ENCODE data around the gene PPP1R3A. TPM values are rescaled to one million over a fixed set of nuclear protein-coding genes. Genes with fewer than 3 reads are reported as not detected.

The PPP1R3A gene
- polyA plus RNA-seq, 1 donor, result 45.0 TPM

DNA sequence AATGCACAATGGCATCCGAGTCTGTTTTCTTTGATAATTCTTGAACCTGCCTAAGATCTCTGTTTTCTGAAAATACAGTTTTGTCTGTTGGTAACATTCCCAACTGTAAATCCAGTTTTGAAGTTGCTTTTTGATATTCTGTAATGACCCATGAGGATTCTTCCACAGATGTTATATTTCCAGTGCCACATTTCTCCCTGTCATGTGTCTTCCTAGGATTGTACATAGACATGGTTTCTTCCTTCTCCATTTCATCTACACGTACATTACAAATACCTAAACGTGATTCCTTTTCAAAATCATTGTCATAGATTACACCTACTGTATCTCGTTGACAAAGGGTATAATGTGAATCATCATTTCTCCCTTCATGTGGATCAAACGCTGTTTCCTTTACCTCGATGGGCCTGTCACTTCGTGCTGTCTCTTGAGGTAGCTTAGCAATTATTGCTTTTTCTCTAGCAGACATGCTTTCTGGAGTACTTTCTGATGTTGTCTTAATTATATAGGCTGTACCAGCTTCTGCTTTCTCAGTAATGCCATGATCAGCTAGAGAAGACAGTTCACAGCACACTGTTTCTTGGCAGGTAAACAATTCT lies 40.3 kb downstream of the PPP1R3A start:
- no peak for DNase-seq

GRCh38 chr7:113875224-113875623 lies 43.6 kb downstream of the PPP1R3A start:
- DNase-seq, result no peak

DNA sequence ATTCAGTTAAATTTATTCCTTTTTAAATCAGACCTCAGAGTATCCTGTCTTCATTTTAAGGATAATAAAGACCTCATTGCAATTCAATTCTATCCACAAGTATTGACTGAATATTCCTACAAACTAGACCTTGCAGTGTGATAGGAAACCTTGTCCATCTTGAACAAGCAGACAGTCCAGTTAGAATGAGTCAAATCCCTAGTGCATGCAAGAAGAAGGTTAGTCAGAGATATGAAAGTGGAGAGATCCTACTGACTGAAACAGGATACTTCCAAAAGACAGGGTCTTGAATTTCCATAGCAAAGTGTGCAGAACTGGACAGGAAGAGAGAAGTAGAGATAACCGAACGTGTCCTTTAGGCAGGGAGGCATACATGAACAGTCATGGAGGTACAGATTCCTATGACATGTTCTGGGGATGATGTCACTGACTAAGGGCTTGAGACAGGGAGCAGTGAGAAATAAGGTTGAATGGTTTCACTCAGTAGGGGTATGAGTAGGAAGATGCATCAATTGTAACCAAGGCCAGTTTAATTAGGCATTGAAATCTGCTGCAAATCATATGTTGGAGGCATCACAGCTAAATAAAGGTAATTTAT lies 45.2 kb downstream of the PPP1R3A start:
- no peak for DNase-seq

- DNase-seq, result no peak
These were observed 45.8 kb downstream of the PPP1R3A start for GRCh38 chr7:113872981-113873380.

DNA sequence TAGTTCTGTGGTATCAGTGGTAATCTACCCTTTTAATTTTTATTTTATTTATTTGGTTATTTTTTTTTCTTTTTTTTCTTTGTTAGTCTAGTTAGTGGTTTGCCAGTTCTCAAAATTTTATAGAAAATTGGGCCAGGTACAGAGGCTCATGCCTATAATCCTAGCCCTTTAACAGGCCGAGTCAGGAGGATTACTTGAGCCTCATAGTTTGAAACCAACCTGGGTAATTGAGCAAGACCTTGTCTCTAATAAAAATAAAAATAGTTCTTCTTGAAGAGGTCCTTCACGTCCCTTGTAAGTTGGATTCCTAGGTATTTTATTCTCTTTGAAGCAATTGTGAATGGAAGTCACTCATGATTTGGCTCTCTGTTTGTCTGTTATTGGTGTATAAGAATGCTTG lies 51.5 kb downstream of the PPP1R3A start:
- DNase-seq, result no peak

GRCh38 chr7:113856010-113856409 lies 62.8 kb downstream of the PPP1R3A start:
- no peak for DNase-seq

DNA sequence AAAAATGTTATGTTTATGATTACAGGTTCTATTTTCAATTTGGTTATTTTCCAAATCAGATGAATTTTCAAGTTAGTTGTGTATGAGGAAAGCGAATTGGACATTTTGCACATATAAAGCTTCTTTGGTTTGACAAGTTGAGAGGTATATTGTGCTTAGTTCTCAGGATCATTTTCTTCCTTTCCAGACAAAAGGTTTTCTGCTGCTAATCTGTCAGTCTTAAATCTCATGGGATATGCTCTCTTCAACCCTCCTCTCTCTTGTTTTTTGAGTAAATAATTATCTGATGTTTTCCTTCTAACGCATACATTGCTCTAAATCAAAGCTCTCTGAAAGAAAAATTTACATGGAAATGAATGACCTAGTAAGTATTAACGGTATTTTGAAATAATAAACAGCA lies 77.9 kb downstream of the PPP1R3A start:
- DNase-seq, result no peak

GRCh38 chr7:113835367-113835766 lies 83.4 kb downstream of the PPP1R3A start:
- DNase-seq, result no peak

DNA sequence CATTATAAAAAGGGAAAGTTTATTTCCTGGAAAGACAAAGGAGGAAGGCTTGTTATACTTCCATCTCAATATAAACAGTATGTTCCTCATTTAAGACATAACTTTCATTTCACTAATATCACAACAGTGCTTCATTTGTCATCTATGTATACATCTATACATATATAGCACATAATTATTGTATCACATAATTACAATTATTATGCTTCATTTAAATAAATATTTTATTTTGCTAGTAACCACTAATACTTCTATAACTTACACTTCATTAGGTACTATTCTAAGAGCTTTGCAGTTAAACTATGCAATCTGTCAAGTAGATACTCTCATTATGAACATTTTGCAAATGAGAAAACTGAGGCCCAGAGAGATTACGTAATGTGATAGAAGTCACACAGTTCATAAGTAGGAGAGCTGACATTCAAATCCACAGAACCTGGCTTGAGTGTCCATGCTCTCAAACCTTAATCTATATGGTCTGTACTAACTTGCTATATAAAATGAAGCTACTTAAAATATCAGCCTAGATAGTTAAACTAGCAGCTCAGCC lies 86.5 kb downstream of the PPP1R3A start:
- no peak for DNase-seq

DNA sequence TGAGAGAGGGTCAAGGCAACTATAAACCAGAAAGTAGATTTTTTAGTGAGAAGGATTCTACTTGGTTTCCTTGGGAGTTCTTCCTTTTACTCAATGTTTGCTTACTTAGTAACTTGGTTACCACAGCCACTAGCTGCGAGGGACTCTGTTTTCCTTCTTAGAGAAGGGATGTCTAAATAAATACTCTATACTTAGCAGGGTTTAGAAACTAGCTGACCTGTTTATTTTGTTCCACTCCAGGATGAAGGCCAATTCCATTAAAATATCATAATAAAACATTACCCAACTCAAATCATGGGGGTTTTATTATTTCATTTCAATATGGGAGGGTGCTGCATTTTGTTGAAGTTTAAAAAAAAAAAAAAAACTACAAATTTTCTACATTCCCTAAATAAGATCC lies 87.3 kb downstream of the PPP1R3A start:
- no peak for DNase-seq

- DNase-seq, result no peak
These were observed 90.2 kb downstream of the PPP1R3A start for GRCh38 chr7:113828581-113828980.

All from hindlimb muscle (tissue), 1 donor.